Smooth muscle cell of the coronary artery (primary cell): Measurements from ENCODE around the gene SEMA3C. TPM values are rescaled to one million over a fixed set of nuclear protein-coding genes. Genes with fewer than 3 reads are reported as not detected.

ENCODE experiments used
- total RNA-seq: library from RNA; depleted of rRNA; stranded (reverse); fragments of >200 nt; gene quantifications from 2 replicates; pipeline ENCODE4 v1.2.3, GENCODE V29; 2014; ENCODE audit warnings: low replicate concordance

The SEMA3C gene
- 216 and 250 TPM in 2 replicates for total RNA-seq

DNA sequence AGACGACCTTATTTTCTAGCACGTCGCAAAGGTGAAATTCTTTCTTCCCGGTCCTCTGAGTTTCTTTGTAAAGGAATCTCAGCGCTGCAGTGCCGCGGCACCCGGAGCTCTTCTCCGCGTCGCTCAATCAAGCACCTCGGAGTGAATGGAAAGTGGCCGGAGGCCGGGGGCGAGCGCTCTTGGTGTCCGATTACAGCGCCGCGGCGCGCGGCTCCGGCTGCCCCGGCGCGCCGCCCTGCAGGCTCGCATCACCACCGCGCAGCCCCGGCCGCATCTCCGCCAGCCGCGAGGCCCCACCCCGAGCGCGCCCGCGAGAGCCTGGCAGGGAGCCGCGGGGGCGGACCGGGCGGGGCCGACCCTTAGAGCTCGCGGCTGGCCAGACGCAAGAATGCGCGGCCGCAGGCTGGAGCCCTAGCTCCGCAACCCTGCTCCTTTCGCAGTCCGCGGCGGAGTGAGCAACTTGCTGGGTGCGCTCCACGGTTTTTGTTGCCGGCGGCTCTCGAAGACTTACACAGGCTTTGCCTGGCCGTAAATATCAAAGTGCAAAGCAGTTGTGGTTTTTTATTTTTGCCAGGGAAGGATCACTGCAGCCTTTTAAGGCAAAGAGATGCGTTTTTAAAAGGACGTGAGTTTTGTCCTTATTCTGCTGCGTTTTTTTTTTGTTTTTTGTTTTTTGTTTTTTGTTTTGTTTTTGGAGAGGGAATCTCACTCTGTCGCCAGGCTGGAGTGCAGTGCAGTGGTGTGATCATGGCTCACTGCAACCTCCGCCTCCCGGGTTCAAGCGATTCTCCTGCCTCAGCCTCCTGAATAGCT is at the start of gene SEMA3C:
SEMA3C (minus strand) TSS at position 143 of the 813 bp plus-strand sequence. CDS start 2,270 bp downstream, outside the sequence.

